CD14-positive monocyte (primary cell): ENCODE measurements around the gene KANK2. TPM values are rescaled to one million over a fixed set of nuclear protein-coding genes. Genes with fewer than 3 reads are reported as not detected.
A peak's percentile ranks its signal among the peaks of the same experiment; 100 is the strongest.

Source experiments
- DNase-seq, 3 donors: peaks; one replicate each; pipeline ENCODE4 v3.0.0-alpha.2; 2011 to 2022
- H2AFZ ChIP-seq: 2 replicates; pipeline ENCODE4 v1.6.0; 2012; ENCODE audit warnings: mild to moderate bottlenecking, low read depth, low read length, inconsistent platforms; ENCODE audit not compliant: insufficient read depth, poor library complexity, severe bottlenecking
- H3K27ac ChIP-seq, 2 donors: 1 replicate in 1 of 2; 2 replicates in 1 of 2; pipeline ENCODE4 v1.5.1; 2012 to 2013; ENCODE audit warnings: low read length in 2 of 2, control low read depth in 1 of 2, inconsistent platforms in 1 of 2, low read depth in 1 of 2, mild to moderate bottlenecking in 1 of 2
- H3K27me3 ChIP-seq, 2 donors: one replicate each; pipeline versions ENCODE4 v1.6.0 to v1.6.1; 2011 to 2013; ENCODE audit warnings: low read length in 2 of 2; ENCODE audit not compliant: control insufficient read depth in 2 of 2, insufficient read depth in 2 of 2
- H3K36me3 ChIP-seq, 2 donors: replicated peaks in 1 of 2; 1 replicate in 1 of 2; 2 replicates in 1 of 2; pipeline versions ENCODE4 v1.5.1 to v1.6.1; 2012 to 2013; ENCODE audit warnings: low read length in 2 of 2, control low read depth in 1 of 2, inconsistent platforms in 1 of 2, mild to moderate bottlenecking in 1 of 2; ENCODE audit not compliant: insufficient read depth in 2 of 2, control insufficient read depth in 1 of 2
- H3K4me1 ChIP-seq, 2 donors: 1 replicate in 1 of 2; 2 replicates in 1 of 2; pipeline versions ENCODE4 v1.5.1 to v1.6.1; 2012 to 2013; ENCODE audit warnings: low read length in 2 of 2, control low read depth in 1 of 2, inconsistent platforms in 1 of 2, mild to moderate bottlenecking in 1 of 2, moderate library complexity in 1 of 2; ENCODE audit not compliant: insufficient read depth in 2 of 2, control insufficient read depth in 1 of 2
- H3K4me2 ChIP-seq: replicated peaks from 2 replicates; pipeline ENCODE3; 2012; ENCODE audit warnings: low read length, moderate library complexity, mild to moderate bottlenecking; ENCODE audit not compliant: poor library complexity, severe bottlenecking; ENCODE audit errors: extremely low read depth
- H3K4me3 ChIP-seq, 3 experiments: fragments of 200-600 bp in 1 of 3; sonication (generic) in 1 of 3; replicated peaks in 1 of 3; 1 replicate in 2 of 3; 2 replicates in 1 of 3; pipeline ENCODE4 v1.5.1; 2011 to 2013; ENCODE audit warnings: low read length in 3 of 3, mild to moderate bottlenecking in 3 of 3, control low read depth in 2 of 3, low read depth in 2 of 3, inconsistent platforms in 1 of 3, moderate library complexity in 1 of 3
- H3K79me2 ChIP-seq: 2 replicates; pipeline ENCODE4 v1.6.0; 2012; ENCODE audit warnings: mild to moderate bottlenecking, control low read depth, inconsistent platforms, low read length, moderate library complexity; ENCODE audit not compliant: insufficient read depth
- H3K9ac ChIP-seq: 2 replicates; pipeline ENCODE4 v1.6.0; 2017; ENCODE audit warnings: low read length, mild to moderate bottlenecking; ENCODE audit not compliant: insufficient read depth, poor library complexity, severe bottlenecking
- H3K9me3 ChIP-seq, 2 donors: replicated peaks in 1 of 2; 1 replicate in 1 of 2; 2 replicates in 1 of 2; pipeline versions ENCODE4 v1.5.1 to v1.6.1; 2012 to 2013; ENCODE audit warnings: low read length in 2 of 2, control low read depth in 1 of 2; ENCODE audit not compliant: control insufficient read depth in 1 of 2, insufficient read depth in 1 of 2
- H4K20me1 ChIP-seq: 2 replicates; pipeline ENCODE4 v1.6.0; 2012; ENCODE audit warnings: mild to moderate bottlenecking, low read length, control low read depth, moderate library complexity; ENCODE audit not compliant: insufficient read depth
- H3K27ac Mint-ChIP-seq, 7 donors: one replicate each; pipeline ENCODE4 v1.8.0; 2020; ENCODE audit warnings: mild to moderate bottlenecking in 7 of 7, mixed read lengths in 7 of 7, moderate library complexity in 6 of 7, inconsistent platforms in 2 of 7
- H3K27me3 Mint-ChIP-seq, 3 donors: one replicate each; pipeline ENCODE4 v1.8.0; 2021 to 2022; ENCODE audit warnings: low read depth in 3 of 3, mild to moderate bottlenecking in 3 of 3, mixed read lengths in 3 of 3, moderate library complexity in 3 of 3, inconsistent platforms in 1 of 3
- H3K36me3 Mint-ChIP-seq, 2 donors: one replicate each; pipeline ENCODE4 v1.8.0; 2020; ENCODE audit warnings: mixed read lengths in 2 of 2, inconsistent platforms in 1 of 2, mild to moderate bottlenecking in 1 of 2
- H3K4me1 Mint-ChIP-seq: one replicate; pipeline ENCODE4 v1.8.0; 2020; ENCODE audit warnings: mild to moderate bottlenecking, mixed read lengths
- H3K4me3 Mint-ChIP-seq, 2 donors: one replicate each; pipeline ENCODE4 v1.8.0; 2020; ENCODE audit warnings: mild to moderate bottlenecking in 2 of 2, mixed read lengths in 2 of 2, moderate library complexity in 1 of 2
- H3K9me3 Mint-ChIP-seq, 7 donors: one replicate each; pipeline ENCODE4 v1.8.0; 2020 to 2022; ENCODE audit warnings: mixed read lengths in 7 of 7, mild to moderate bottlenecking in 6 of 7, moderate library complexity in 6 of 7, inconsistent platforms in 2 of 7
- CTCF ChIP-seq: fragments of 200-600 bp; IDR thresholded peaks from one replicate; pipeline ENCODE4 v1.8.0; 2022; ENCODE audit warnings: antibody characterized with exemption, mild to moderate bottlenecking
- WGBS: methylation state at CpG from one replicate; pipeline ENCODE4 v1.1.5; 2013; ENCODE audit warnings: missing lambda C conversion rate; ENCODE audit not compliant: insufficient coverage; 5-methylcytosine and 5-hydroxymethylcytosine counted together
- intact Hi-C, 2 donors: fragments of 100-400 bp; cut with micrococcal nuclease; formaldehyde crosslinking; loops; one replicate each; pipeline versions ENCODE4 v1.15.0 to v1.15.1; 2023
- polyA plus RNA-seq, 3 donors: library from polyadenylated mRNA; depleted of rRNA in 1 of 3; unstranded in 2 of 3; stranded (reverse) in 1 of 3; fragments of 300-500 nt in 2 of 3; fragments of >200 nt in 1 of 3; fragmentation: Illumina TruSeq in 2 of 3; gene quantifications; 1 replicate in 2 of 3; 2 replicates in 1 of 3; pipeline ENCODE4 v1.2.3, GENCODE V29; 2012 to 2021

Gene KANK2
- polyA plus RNA-seq, 3 donors = 0.40 to 1.3 (median 0.64) TPM

GRCh38 chr19:11159598-11160439 is 37.5 kb downstream of the KANK2 start:
- H3K36me3 ChIP-seq = no peaks in the 10 kb centered on the region
- no peak for DNase-seq
- no peak overlapping the region for H3K27ac ChIP-seq
- no peaks in the 10 kb centered on the region for H4K20me1 ChIP-seq
- H3K9me3 ChIP-seq = no peaks in the 10 kb centered on the region
- no peak overlapping the region for H3K4me3 ChIP-seq
- 81% methylated on average over 11 of the region's 16 CpGs for WGBS
- TF ChIP-seq CTCF = no peak
- H3K36me3 Mint-ChIP-seq = no peaks in the 10 kb centered on the region
- no peak overlapping the region for H3K4me2 ChIP-seq
- peaks cover 0 to 14% (median 0%) of the 10 kb centered on the region in 7 donors for H3K9me3 Mint-ChIP-seq
- peaks cover 16 to 22% of the 10 kb centered on the region in 2 donors for H3K4me1 ChIP-seq
- peak overlapping the region in 2 of 7 donors; percentile 49 to 60 for H3K27ac Mint-ChIP-seq
- no peak overlapping the region for H3K4me3 Mint-ChIP-seq
- intact Hi-C loops = loop anchor here in 1 of 2 donors (5.0 kb wide), 1 partner anchor 37 kb away; the partner anchor contains the start of gene KANK2
- peaks cover 8% of the 10 kb centered on the region for H3K79me2 ChIP-seq
- H3K9ac ChIP-seq = no peak overlapping the region
- no peaks in the 10 kb centered on the region for H3K27me3 ChIP-seq
- no peak overlapping the region for H2AFZ ChIP-seq
- peaks cover 3 to 6% (median 3%) of the 10 kb centered on the region in 3 donors for H3K27me3 Mint-ChIP-seq
- H3K4me1 Mint-ChIP-seq = peaks cover 19% of the 10 kb centered on the region

- H3K27ac ChIP-seq = peak within 1 kb of the TSS; percentile 18 to 65
Observed at GRCh38 chr19:11155373-11156120, 41.8 kb downstream of the KANK2 start, which contains the start of gene SPC24. Gene SPC24, minus strand, starts transcription at chr19:11155782. Its CDS starts 6 bp downstream, at chr19:11155776.

More at GRCh38 chr19:11155373-11156120, 41.8 kb downstream of the KANK2 start, which contains the start of gene SPC24:
- no peak for TF ChIP-seq CTCF
- no peaks in the 10 kb centered on the region for H3K36me3 ChIP-seq
- no peaks in the 10 kb centered on the region for H3K27me3 ChIP-seq
- Mint-ChIP-seq H3K4me3 (peak within 1 kb of the TSS; percentile 77 to 88), H3K9me3 (peaks cover 0 to 6% (median 0%) of the 10 kb centered on the region in 7 donors), H3K36me3 (peaks cover 3 to 10% of the 10 kb centered on the region in 2 donors), H3K27ac (peak within 1 kb of the TSS; percentile 37 to 88 (median 78)), H3K4me1 (peaks cover 28% of the 10 kb centered on the region), H3K27me3 (peaks cover 0 to 3% (median 3%) of the 10 kb centered on the region in 3 donors)
- H4K20me1 ChIP-seq = no peaks in the 10 kb centered on the region
- under 1% methylated on average over 44 of the region's 50 CpGs for WGBS
- intact Hi-C loops = loop anchor here in 1 of 2 donors (5.0 kb wide), 1 partner anchor 42 kb away; the partner anchor contains the start of gene KANK2
- peak within 1 kb of the TSS; percentile 39 for H3K9ac ChIP-seq
- DNase-seq = peak; percentile 96 to 98 (median 98)
- H3K4me3 ChIP-seq = peak within 1 kb of the TSS; percentile 58 to 88 (median 65)
- no peaks in the 10 kb centered on the region for H3K9me3 ChIP-seq
- peaks cover 47% of the 10 kb centered on the region for H3K79me2 ChIP-seq
- H3K4me1 ChIP-seq = peaks cover 20 to 29% of the 10 kb centered on the region in 2 donors
- peak within 1 kb of the TSS; percentile 87 for H3K4me2 ChIP-seq
- peak within 1 kb of the TSS; percentile 95 for H2AFZ ChIP-seq
